SU-DHL-6 (cell line): ENCODE measurements around the gene GGPS1.

Experiments
- H2AFZ ChIP-seq: fragments of 200-600 bp; sonication (generic); 2 replicates; pipeline ENCODE4 v1.6.1; 2014; ENCODE audit warnings: low read depth, mild to moderate bottlenecking, moderate library complexity, mixed read lengths, antibody characterized with exemption, low read length; ENCODE audit not compliant: severe bottlenecking
- H3F3A ChIP-seq: fragments of 200-600 bp; shearing (Covaris generic); 2 replicates; pipeline ENCODE4 v1.6.0; 2016; ENCODE audit warnings: antibody characterized with exemption, mild to moderate bottlenecking; ENCODE audit not compliant: insufficient read depth
- H3K27ac ChIP-seq: fragments of 200-600 bp; sonication (generic); 2 replicates; pipeline ENCODE4 v1.5.1; 2016; ENCODE audit warnings: low read depth, mild to moderate bottlenecking, low read length, moderate library complexity, mixed read lengths
- H3K27me3 ChIP-seq: fragments of 200-600 bp; sonication (generic), shearing (Covaris generic); 2 replicates; pipeline ENCODE4 v1.6.0; 2014; ENCODE audit warnings: mild to moderate bottlenecking, low read length
- H3K36me3 ChIP-seq: fragments of 200-600 bp; sonication (generic); 2 replicates; pipeline ENCODE4 v1.6.1; 2014; ENCODE audit warnings: mild to moderate bottlenecking, low read length, mixed read lengths
- H3K4me2 ChIP-seq: fragments of 300-600, 200-600 bp; shearing (Covaris generic), sonication (generic); 2 replicates; pipeline ENCODE4 v1.6.0; 2014; ENCODE audit warnings: low read length, low read depth, mild to moderate bottlenecking; ENCODE audit not compliant: poor library complexity, severe bottlenecking
- H3K4me3 ChIP-seq: fragments of 200-600 bp; sonication (generic); 2 replicates; pipeline ENCODE4 v1.5.1; 2014; ENCODE audit warnings: antibody characterized with exemption, low read length, mild to moderate bottlenecking, mixed read lengths; ENCODE audit not compliant: insufficient read depth, poor library complexity, severe bottlenecking
- H3K79me2 ChIP-seq: fragments of 200-600 bp; sonication (generic); 2 replicates; pipeline ENCODE4 v1.6.1; 2014; ENCODE audit warnings: mild to moderate bottlenecking, low read length, moderate library complexity; ENCODE audit not compliant: insufficient read depth
- H3K9ac ChIP-seq: fragments of 200-600 bp; sonication (generic); 2 replicates; pipeline ENCODE4 v1.7.0; 2014; ENCODE audit warnings: mild to moderate bottlenecking, low read length
- H3K9me2 ChIP-seq: fragments of 200-600 bp; sonication (generic); replicated peaks from 2 replicates; pipeline ENCODE4 v1.6.1; 2014; ENCODE audit warnings: low read length; ENCODE audit not compliant: insufficient read depth
- H3K9me3 ChIP-seq: fragments of 200-600 bp; sonication (generic); 2 replicates; pipeline ENCODE4 v1.6.1; 2014; ENCODE audit warnings: low read length, mixed read lengths; ENCODE audit not compliant: insufficient read depth
- H4K20me1 ChIP-seq: fragments of 200-600 bp; sonication (generic); 2 replicates; pipeline ENCODE4 v1.6.1; 2014; ENCODE audit warnings: low read depth, mild to moderate bottlenecking, antibody characterized with exemption, low read length, moderate library complexity, mixed read lengths
- CTCF ChIP-seq: fragments of 200-600 bp; sonication (generic); IDR thresholded peaks from one replicate; pipeline ENCODE4 v1.5.1; 2017; ENCODE audit warnings: antibody characterized with exemption, mild to moderate bottlenecking, low read length, moderate library complexity; ENCODE audit not compliant: insufficient read depth, poor library complexity, severe bottlenecking
- EZH2phosphoT487 ChIP-seq: fragments of 200-600 bp; sonication (generic), shearing (Covaris generic); conservative IDR thresholded peaks from 2 replicates; pipeline ENCODE4 v1.6.1; 2018; ENCODE audit warnings: mild to moderate bottlenecking, antibody characterized with exemption, low read length, moderate library complexity, mixed read lengths

GGPS1 gene

GRCh38 chr1:235298758-235299157 lies 29.6 kb upstream of the GGPS1 start:
- H4K20me1 ChIP-seq: peaks cover 16% of the 10 kb centered on the region; the same call in 1 of the 2 replicates
- peaks cover 92% of the 10 kb centered on the region for H3K79me2 ChIP-seq
- H3K9me3 ChIP-seq: no peaks in the 10 kb centered on the region
- H3K9me2 ChIP-seq: no peaks in the 10 kb centered on the region
- peaks cover 7% of the 10 kb centered on the region for H3F3A ChIP-seq
- TF ChIP-seq EZH2phosphoT487 (no peak), CTCF (no peak)
- H2AFZ ChIP-seq: no peak overlapping the region
- H3K9ac ChIP-seq: no peak overlapping the region
- peaks cover 6% of the 10 kb centered on the region; the same call in 1 of the 2 replicates for H3K36me3 ChIP-seq
- H3K27me3 ChIP-seq: no peaks in the 10 kb centered on the region
- H3K27ac ChIP-seq: no peak overlapping the region
- H3K4me2 ChIP-seq: no peak overlapping the region
- H3K4me3 ChIP-seq: no peak overlapping the region

- Histone ChIP-seq H3K9me3 (no peaks in the 10 kb centered on the region), H3K36me3 (peaks cover 6% of the 10 kb centered on the region; the same call in 1 of the 2 replicates), H3F3A (peaks cover 4% of the 10 kb centered on the region; the same call in 1 of the 2 replicates), H3K4me3 (no peak overlapping the region), H3K27me3 (no peaks in the 10 kb centered on the region), H3K27ac (no peak overlapping the region), H2AFZ (no peak overlapping the region), H3K79me2 (peaks cover 92% of the 10 kb centered on the region), H3K4me2 (no peak overlapping the region), H4K20me1 (0 out of 2 replicates have a peak, but pooled peaks cover 13% of the 10 kb centered on the region), H3K9ac (no peak overlapping the region), H3K9me2 (no peaks in the 10 kb centered on the region)
- TF ChIP-seq CTCF: no peak
- no peak for TF ChIP-seq EZH2phosphoT487
These were observed 29.1 kb upstream of the GGPS1 start for GRCh38 chr1:235299169-235299858.

GRCh38 chr1:235302143-235302542 lies 26.2 kb upstream of the GGPS1 start:
- H3F3A ChIP-seq: peaks cover 10% of the 10 kb centered on the region; the same call in 1 of the 2 replicates
- H3K9me3 ChIP-seq: no peaks in the 10 kb centered on the region
- H3K9me2 ChIP-seq: no peaks in the 10 kb centered on the region
- H3K36me3 ChIP-seq: peaks cover 3% of the 10 kb centered on the region; the same call in 1 of the 2 replicates
- no peak overlapping the region for H3K4me2 ChIP-seq
- no peak overlapping the region for H2AFZ ChIP-seq
- no peak overlapping the region for H3K27ac ChIP-seq
- no peaks in the 10 kb centered on the region for H3K27me3 ChIP-seq
- H3K79me2 ChIP-seq: peaks cover 95% of the 10 kb centered on the region
- no peak overlapping the region for H3K9ac ChIP-seq
- H3K4me3 ChIP-seq: no peak overlapping the region
- H4K20me1 ChIP-seq: peaks cover 16% of the 10 kb centered on the region; the same call in 1 of the 2 replicates
- no peak for TF ChIP-seq EZH2phosphoT487
- no peak for TF ChIP-seq CTCF
